Immature natural killer cell (primary cell): ENCODE data around the gene ZNF547. TPM values are rescaled to one million over a fixed set of nuclear protein-coding genes. Genes with fewer than 3 reads are reported as not detected.

Source experiments
- DNase-seq, 3 donors: peaks; one replicate each; pipeline ENCODE4 v3.0.0; 2022; ENCODE audit warnings: mixed read lengths in 1 of 3
- H3K27ac Mint-ChIP-seq, 6 donors: one replicate each; pipeline ENCODE4 v1.8.0; 2020; ENCODE audit warnings: mixed read lengths in 6 of 6, mild to moderate bottlenecking in 5 of 6, inconsistent platforms in 4 of 6, moderate library complexity in 3 of 6
- H3K27me3 Mint-ChIP-seq, 3 donors: one replicate each; pipeline ENCODE4 v1.8.0; 2020 to 2021; ENCODE audit warnings: low read depth in 3 of 3, mild to moderate bottlenecking in 3 of 3, mixed read lengths in 3 of 3, moderate library complexity in 3 of 3, inconsistent platforms in 1 of 3
- H3K36me3 Mint-ChIP-seq, 3 donors: one replicate each; pipeline ENCODE4 v1.8.0; 2020; ENCODE audit warnings: mixed read lengths in 3 of 3, inconsistent platforms in 2 of 3, mild to moderate bottlenecking in 2 of 3
- H3K4me1 Mint-ChIP-seq, 2 donors: one replicate each; pipeline ENCODE4 v1.8.0; 2020; ENCODE audit warnings: inconsistent platforms in 2 of 2, mild to moderate bottlenecking in 2 of 2, mixed read lengths in 2 of 2, moderate library complexity in 1 of 2
- H3K4me3 Mint-ChIP-seq, 5 donors: one replicate each; pipeline ENCODE4 v1.8.0; 2020; ENCODE audit warnings: mild to moderate bottlenecking in 5 of 5, mixed read lengths in 5 of 5, inconsistent platforms in 3 of 5, moderate library complexity in 3 of 5
- H3K9me3 Mint-ChIP-seq, 6 donors: one replicate each; pipeline ENCODE4 v1.8.0; 2020; ENCODE audit warnings: mild to moderate bottlenecking in 6 of 6, mixed read lengths in 6 of 6, inconsistent platforms in 4 of 6, moderate library complexity in 3 of 6
- polyA plus RNA-seq, 3 donors: library from polyadenylated mRNA; unstranded; fragments of 300-500 nt; fragmentation: Illumina TruSeq; gene quantifications; one replicate each; pipeline ENCODE4 v1.2.3, GENCODE V29; 2021

ZNF547 gene
- polyA plus RNA-seq, 3 donors from 2014 or later, result 0.54 to 2.1 (median 0.61) TPM

GRCh38 chr19:57382806-57383488 is 19.6 kb downstream of the ZNF547 start:
- Mint-ChIP-seq H3K9me3 (peaks cover 14 to 30% (median 26%) of the 10 kb centered on the region in 6 donors), H3K36me3 (peaks cover 13 to 22% (median 18%) of the 10 kb centered on the region in 3 donors), H3K4me1 (no peaks in the 10 kb centered on the region), H3K4me3 (no peak overlapping the region), H3K27ac (no peak overlapping the region), H3K27me3 (peaks cover 2 to 8% (median 7%) of the 10 kb centered on the region in 3 donors)
- no peak for DNase-seq

GRCh38 chr19:57389194-57389729 is 25.9 kb downstream of the ZNF547 start:
- peak overlapping the region; percentile 94 to 98 (median 98) for H3K27ac Mint-ChIP-seq

GRCh38 chr19:57389730-57390598 is 26.6 kb downstream of the ZNF547 start, which contains the start of gene ZNF548:
TSS of gene ZNF548 (plus strand) at chr19:57389854. CDS start at chr19:57390100, 246 bp downstream.
- Mint-ChIP-seq H3K27ac (peak within 1 kb of the TSS; percentile 94 to 98 (median 98)), H3K9me3 (peaks cover 0 to 4% (median 0%) of the 10 kb centered on the region in 6 donors), H3K27me3 (peaks cover 6 to 15% (median 13%) of the 10 kb centered on the region in 3 donors), H3K4me1 (peaks cover 50 to 61% of the 10 kb centered on the region in 2 donors), H3K4me3 (peak within 1 kb of the TSS; percentile 92 to 98 (median 97)), H3K36me3 (peaks cover 6 to 20% (median 17%) of the 10 kb centered on the region in 3 donors)
- peak; percentile 98 for DNase-seq

More at GRCh38 chr19:57389194-57389729, 25.9 kb downstream of the ZNF547 start:
- peak overlapping the region; percentile 92 to 98 (median 97) for H3K4me3 Mint-ChIP-seq
- peaks cover 0 to 2% (median 0%) of the 10 kb centered on the region in 6 donors for H3K9me3 Mint-ChIP-seq
- H3K36me3 Mint-ChIP-seq, result peaks cover 2 to 13% (median 10%) of the 10 kb centered on the region in 3 donors
- peaks cover 45 to 55% of the 10 kb centered on the region in 2 donors for H3K4me1 Mint-ChIP-seq
- DNase-seq, result no peak
- peaks cover 5 to 17% (median 13%) of the 10 kb centered on the region in 3 donors for H3K27me3 Mint-ChIP-seq

- DNase-seq, result no peak
- H3K4me3 Mint-ChIP-seq, result no peak overlapping the region
- peaks cover 35 to 46% of the 10 kb centered on the region in 2 donors for H3K4me1 Mint-ChIP-seq
- H3K9me3 Mint-ChIP-seq, result peaks cover 0 to 22% (median 4%) of the 10 kb centered on the region in 6 donors
- H3K27ac Mint-ChIP-seq, result peak overlapping the region in 2 of 6 donors; percentile 19 to 55
- peaks cover 48 to 67% (median 64%) of the 10 kb centered on the region in 3 donors for H3K36me3 Mint-ChIP-seq
- H3K27me3 Mint-ChIP-seq, result peaks cover under 1 to 2% (median 1%) of the 10 kb centered on the region in 3 donors
These were observed 32.4 kb downstream of the ZNF547 start for GRCh38 chr19:57395710-57396109.

GRCh38 chr19:57398868-57399267 is 35.5 kb downstream of the ZNF547 start:
- peaks cover 14 to 19% of the 10 kb centered on the region in 2 donors for H3K4me1 Mint-ChIP-seq
- H3K9me3 Mint-ChIP-seq, result peaks cover 0 to 22% (median 4%) of the 10 kb centered on the region in 6 donors
- H3K4me3 Mint-ChIP-seq, result no peak overlapping the region
- peaks cover 58 to 67% (median 63%) of the 10 kb centered on the region in 3 donors for H3K36me3 Mint-ChIP-seq
- no peak for DNase-seq
- H3K27ac Mint-ChIP-seq, result no peak overlapping the region
- H3K27me3 Mint-ChIP-seq, result peaks cover 0 to 2% (median 1%) of the 10 kb centered on the region in 3 donors

GRCh38 chr19:57403737-57404563 is 40.6 kb downstream of the ZNF547 start:
- Mint-ChIP-seq H3K9me3 (peaks cover 0 to 6% (median under 1%) of the 10 kb centered on the region in 6 donors), H3K27ac (no peak overlapping the region), H3K27me3 (peaks cover 0 to 4% (median 3%) of the 10 kb centered on the region in 3 donors), H3K4me3 (no peak overlapping the region), H3K36me3 (peaks cover 15 to 17% (median 16%) of the 10 kb centered on the region in 3 donors), H3K4me1 (peaks cover 6% of the 10 kb centered on the region in 2 donors)
- no peak for DNase-seq

GRCh38 chr19:57406516-57407123 is 43.3 kb downstream of the ZNF547 start:
- H3K4me3 Mint-ChIP-seq, result no peak overlapping the region
- H3K27ac Mint-ChIP-seq, result peak overlapping the region in 3 of 6 donors; percentile 13 to 60 (median 28)
- H3K27me3 Mint-ChIP-seq, result peaks cover 0 to 5% (median 3%) of the 10 kb centered on the region in 3 donors

GRCh38 chr19:57410877-57411671 is 47.7 kb downstream of the ZNF547 start, which contains the start of gene ZNF17:
TSS of gene ZNF17 (plus strand) at chr19:57411161. CDS start at chr19:57413616, 2,455 bp downstream.
- Mint-ChIP-seq H3K4me3 (peak within 1 kb of the TSS; percentile 95 to 98 (median 96)), H3K27me3 (peaks cover 0 to 5% (median 3%) of the 10 kb centered on the region in 3 donors), H3K36me3 (peaks cover 20 to 27% (median 25%) of the 10 kb centered on the region in 3 donors), H3K4me1 (peaks cover 34 to 48% of the 10 kb centered on the region in 2 donors), H3K27ac (peak within 1 kb of the TSS; percentile 80 to 96 (median 93)), H3K9me3 (peaks cover 0 to 10% (median under 1%) of the 10 kb centered on the region in 6 donors)
- DNase-seq, result peak; percentile 84 to 88 (median 87)

More at GRCh38 chr19:57406516-57407123, 43.3 kb downstream of the ZNF547 start:
- Mint-ChIP-seq H3K4me1 (peaks cover 16 to 19% of the 10 kb centered on the region in 2 donors), H3K9me3 (no peaks in the 10 kb centered on the region), H3K36me3 (peaks cover 0 to 7% (median 3%) of the 10 kb centered on the region in 3 donors)
- peak; percentile 50 to 63 (median 55) for DNase-seq

- Mint-ChIP-seq H3K9me3 (peaks cover 14 to 76% (median 44%) of the 10 kb centered on the region in 6 donors), H3K27me3 (no peaks in the 10 kb centered on the region), H3K27ac (no peak overlapping the region), H3K4me3 (no peak overlapping the region), H3K36me3 (peaks cover 62 to 74% (median 72%) of the 10 kb centered on the region in 3 donors), H3K4me1 (peaks cover 11 to 14% of the 10 kb centered on the region in 2 donors)
- no peak for DNase-seq
These were observed 56.1 kb downstream of the ZNF547 start for GRCh38 chr19:57419439-57419838.

GRCh38 chr19:57421037-57421436 is 57.7 kb downstream of the ZNF547 start:
- no peak overlapping the region for H3K27ac Mint-ChIP-seq
- peaks cover 50 to 62% (median 59%) of the 10 kb centered on the region in 3 donors for H3K36me3 Mint-ChIP-seq
- peaks cover 2 to 3% of the 10 kb centered on the region in 2 donors for H3K4me1 Mint-ChIP-seq
- peaks cover 14 to 77% (median 47%) of the 10 kb centered on the region in 6 donors for H3K9me3 Mint-ChIP-seq
- no peak overlapping the region for H3K4me3 Mint-ChIP-seq
- H3K27me3 Mint-ChIP-seq, result no peaks in the 10 kb centered on the region
- no peak for DNase-seq
